Measurements from ENCODE around the gene PLEKHM2.

DNA sequence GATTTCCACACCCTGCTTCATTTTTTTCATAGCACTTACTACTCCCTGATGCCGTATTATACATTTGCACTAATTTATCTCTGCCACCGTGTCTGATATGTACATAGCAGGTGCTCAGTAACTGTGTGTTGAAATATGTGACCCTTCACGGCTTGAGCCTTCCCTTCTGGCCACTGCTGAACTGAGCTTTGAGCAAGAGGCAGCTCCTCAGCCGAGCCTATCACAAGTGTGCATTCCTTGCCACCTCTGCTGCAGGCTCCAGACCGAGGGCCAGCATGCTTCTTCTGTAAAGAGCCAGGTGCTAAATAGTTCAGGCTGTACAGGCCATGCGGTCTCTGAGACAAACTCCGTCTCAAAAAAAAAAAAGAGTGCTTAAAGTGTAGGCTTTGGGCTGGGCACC, 22.6 kb downstream of the PLEKHM2 start:
- TF ChIP-seq, protein P1, sequence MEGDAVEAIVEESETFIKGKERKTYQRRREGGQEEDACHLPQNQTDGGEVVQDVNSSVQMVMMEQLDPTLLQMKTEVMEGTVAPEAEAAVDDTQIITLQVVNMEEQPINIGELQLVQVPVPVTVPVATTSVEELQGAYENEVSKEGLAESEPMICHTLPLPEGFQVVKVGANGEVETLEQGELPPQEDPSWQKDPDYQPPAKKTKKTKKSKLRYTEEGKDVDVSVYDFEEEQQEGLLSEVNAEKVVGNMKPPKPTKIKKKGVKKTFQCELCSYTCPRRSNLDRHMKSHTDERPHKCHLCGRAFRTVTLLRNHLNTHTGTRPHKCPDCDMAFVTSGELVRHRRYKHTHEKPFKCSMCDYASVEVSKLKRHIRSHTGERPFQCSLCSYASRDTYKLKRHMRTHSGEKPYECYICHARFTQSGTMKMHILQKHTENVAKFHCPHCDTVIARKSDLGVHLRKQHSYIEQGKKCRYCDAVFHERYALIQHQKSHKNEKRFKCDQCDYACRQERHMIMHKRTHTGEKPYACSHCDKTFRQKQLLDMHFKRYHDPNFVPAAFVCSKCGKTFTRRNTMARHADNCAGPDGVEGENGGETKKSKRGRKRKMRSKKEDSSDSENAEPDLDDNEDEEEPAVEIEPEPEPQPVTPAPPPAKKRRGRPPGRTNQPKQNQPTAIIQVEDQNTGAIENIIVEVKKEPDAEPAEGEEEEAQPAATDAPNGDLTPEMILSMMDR (conservative IDR thresholded peaks at IDR 0.05; ENCODE audit: low read depth, low read length): no peak
- no peak for TF ChIP-seq RFX5 (IDR thresholded peaks at IDR 0.05; ENCODE audit: low read depth, low read length)
- TF ChIP-seq MAZ (IDR thresholded peaks at IDR 0.05; ENCODE audit: borderline replicate concordance, low read depth, low read length): no peak
- no peak for TF ChIP-seq CEBPB (IDR thresholded peaks at IDR 0.05; ENCODE audit: low read depth, low read length)
- no peak for TF ChIP-seq POLR2A (IDR thresholded peaks at IDR 0.05; ENCODE audit: low read depth, low read length)

All from IMR-90 (cell line).